Transverse colon (tissue), 4 donors: ENCODE results near the gene FGA. TPM values are rescaled to one million over a fixed set of nuclear protein-coding genes. Genes with fewer than 3 reads are reported as not detected.
"Not testable (repeated sequence)": the region's sequence is repeated elsewhere in the genome, so short reads cannot be mapped to it uniquely, and the experiment has no call there.

Source experiments
- DNase-seq: peaks from one replicate; pipeline ENCODE4 v3.0.0-alpha.2; 2019
- H3K27ac ChIP-seq, 4 donors: fragments of 200-600 bp; sonication (generic); 2 replicates each; pipeline ENCODE4 v1.5.1; 2016 to 2018; ENCODE audit warnings: inconsistent platforms in 4 of 4
- H3K27me3 ChIP-seq: fragments of 200-600 bp; sonication (generic); 2 replicates; pipeline ENCODE4 v1.5.1; 2017; ENCODE audit warnings: inconsistent platforms
- H3K36me3 ChIP-seq, 4 donors: fragments of 200-600 bp; sonication (generic); 2 replicates each; pipeline ENCODE4 v1.5.1; 2017 to 2019; ENCODE audit warnings: inconsistent platforms in 4 of 4
- H3K4me1 ChIP-seq, 4 donors: fragments of 200-600 bp; sonication (generic); 2 replicates each; pipeline ENCODE4 v1.5.1; 2017 to 2020; ENCODE audit warnings: inconsistent platforms in 4 of 4
- H3K4me3 ChIP-seq, 4 donors: fragments of 200-600 bp; sonication (generic); 1 replicate in 1 of 4; 2 replicates in 3 of 4; pipeline versions ENCODE4 v1.5.1 to v1.6.1; 2017 to 2019; ENCODE audit warnings: inconsistent platforms in 4 of 4
- H3K9me3 ChIP-seq, 2 donors: fragments of 200-600 bp; sonication (generic); 2 replicates each; pipeline ENCODE4 v1.5.1; 2017 to 2019; ENCODE audit warnings: inconsistent platforms in 2 of 2
- CTCF ChIP-seq, 5 experiments: fragments of 200-600 bp in 3 of 5; fragments of 450-650 bp in 2 of 5; sonication (generic) in 3 of 5; IDR thresholded peaks; 1 replicate in 2 of 5; 2 replicates in 3 of 5; pipeline ENCODE4 v1.5.1; 2016 to 2017; ENCODE audit warnings: antibody characterized with exemption in 5 of 5, inconsistent platforms in 3 of 5, mild to moderate bottlenecking in 2 of 5, moderate library complexity in 1 of 5
- EP300 ChIP-seq: sonication (generic); formaldehyde crosslinking; IDR thresholded peaks from one replicate; pipeline ENCODE4 v1.6.1; 2017; ENCODE audit warnings: antibody characterized with exemption, low read depth
- POLR2A ChIP-seq: fragments of 450-650 bp; IDR thresholded peaks from one replicate; pipeline ENCODE4 v1.6.1; 2016; ENCODE audit warnings: antibody characterized with exemption, mild to moderate bottlenecking, moderate library complexity
- POLR2AphosphoS5 ChIP-seq, 3 donors: sonication (generic); formaldehyde crosslinking; IDR thresholded peaks; one replicate each; pipeline ENCODE4 v1.6.1; 2016; ENCODE audit warnings: antibody characterized with exemption in 3 of 3
- WGBS, 2 donors: methylation state at CpG; one replicate each; pipeline ENCODE4 v1.1.5; 2018; ENCODE audit warnings: low coverage in 1 of 2; 5-methylcytosine and 5-hydroxymethylcytosine counted together
- in situ Hi-C, 4 donors: fragments of 200-750 bp; cut with MboI; loops; one replicate each; pipeline versions ENCODE4 v1.15.0 to v1.15.1; 2017; ENCODE audit warnings: low sequenced_read_pairs in 3 of 4, low pct_ligation_motif_present in 1 of 4, low pct_unique_long_range_greater_than_20kb in 1 of 4
- intact Hi-C: fragments of 100-400 bp; cut with DNase I; formaldehyde crosslinking; loops from one replicate; pipeline ENCODE4 v1.15.1; 2023; ENCODE audit warnings: low total_unique reads
- total RNA-seq, 4 donors: library from RNA; depleted of rRNA; stranded (reverse); fragments of >200 nt; gene quantifications; one replicate each; pipeline ENCODE4 v1.1.0, GENCODE V29; 2016

FGA gene
- total RNA-seq, 4 donors from 2014 or later, result not detected

DNA sequence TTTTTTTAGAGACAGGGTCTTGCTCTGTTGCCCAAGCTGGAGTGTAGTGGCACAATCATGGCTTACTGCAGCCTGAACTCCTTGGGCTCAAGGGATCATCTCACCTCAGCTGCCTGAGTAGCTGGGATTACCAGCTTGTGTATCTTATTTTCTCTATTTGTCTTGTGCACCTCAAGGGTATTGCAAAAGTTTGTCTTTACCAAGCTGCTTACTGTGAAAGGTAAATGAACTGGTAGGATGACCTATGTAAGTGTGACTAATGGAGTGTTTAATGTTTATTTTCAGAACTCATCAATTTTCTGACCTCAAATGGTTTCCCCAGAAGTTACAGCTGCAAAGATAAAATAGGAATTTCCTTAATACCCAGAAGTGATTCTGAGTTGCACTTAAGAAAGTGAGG, 5.3 kb upstream of the FGA start:
- in situ Hi-C loops (no loop called here), intact Hi-C loops (no loop called here)
- H3K36me3 ChIP-seq, result no peaks in the 10 kb centered on the region
- TF ChIP-seq CTCF (IDR thresholded peaks at IDR 0.05), result no peak
- no peak for TF ChIP-seq POLR2A
- TF ChIP-seq POLR2AphosphoS5 (IDR thresholded peaks at IDR 0.05), result no peak
- TF ChIP-seq EP300, result no peak
- no peaks in the 10 kb centered on the region for H3K27me3 ChIP-seq
- H3K4me1 ChIP-seq, result peaks cover 0 to 5% (median 0%) of the 10 kb centered on the region in 4 donors
- no peak overlapping the region for H3K27ac ChIP-seq
- H3K9me3 ChIP-seq, result no peaks in the 10 kb centered on the region
- DNase-seq, result no peak
- H3K4me3 ChIP-seq, result no peak overlapping the region

DNA sequence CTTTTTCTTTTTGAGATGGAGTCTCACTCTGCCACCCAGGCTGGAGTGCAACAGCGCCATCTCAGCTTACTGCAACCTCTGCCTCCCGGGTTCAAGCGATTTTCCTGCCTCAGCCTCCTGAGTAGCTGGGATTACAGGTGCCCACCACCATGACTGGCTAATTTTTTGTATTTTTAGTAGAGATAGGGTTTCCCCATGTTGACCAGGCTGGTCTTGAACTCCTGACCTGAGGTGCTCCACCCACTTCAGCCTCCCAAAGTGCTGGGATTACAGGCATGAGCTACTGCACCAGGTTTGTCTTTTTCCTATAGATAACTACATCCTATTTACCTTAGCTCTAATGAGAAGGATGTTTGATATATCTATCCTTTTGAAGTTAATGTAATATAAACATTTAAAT, 3.8 kb upstream of the FGA start:
- H3K27ac ChIP-seq, H3K36me3 ChIP-seq, in situ Hi-C loops, H3K9me3 ChIP-seq, H3K27me3 ChIP-seq, H3K4me1 ChIP-seq, H3K4me3 ChIP-seq, intact Hi-C loops, DNase-seq: not testable (repeated sequence)
- 92 to 95% methylated on average over 3 of the region's 3 CpGs for WGBS, 2 donors

DNA sequence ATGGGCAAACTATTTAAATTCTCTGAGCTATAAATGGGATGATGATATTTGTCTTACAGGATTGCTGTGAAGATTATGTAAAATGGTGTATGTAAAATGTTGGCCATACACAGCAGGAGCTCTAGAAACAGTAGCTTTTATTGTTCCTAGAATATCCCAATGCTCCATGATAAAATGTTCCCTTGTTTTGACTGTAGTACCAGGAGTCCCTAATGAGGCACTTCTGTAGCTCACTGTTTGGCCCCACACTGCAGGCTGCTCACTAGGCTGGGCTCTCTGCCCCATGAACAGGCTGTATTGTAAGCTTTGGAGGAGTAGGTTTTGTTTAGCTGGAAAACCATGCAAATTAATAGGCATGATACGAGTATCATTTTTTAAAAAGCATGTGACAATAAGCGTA, 3.3 kb upstream of the FGA start:
- Histone ChIP-seq H3K9me3 (no peaks in the 10 kb centered on the region), H3K36me3 (no peaks in the 10 kb centered on the region), H3K27me3 (no peaks in the 10 kb centered on the region), H3K27ac (no peak overlapping the region), H3K4me3 (no peak overlapping the region), H3K4me1 (peaks cover 0 to 6% (median 0%) of the 10 kb centered on the region in 4 donors)
- 66 to 89% methylated on average over 2 of the region's 2 CpGs for WGBS, 2 donors
- in situ Hi-C loops (no loop called here), intact Hi-C loops (no loop called here)
- TF ChIP-seq POLR2AphosphoS5 (IDR thresholded peaks at IDR 0.05) (no peak), POLR2A (no peak), EP300 (no peak)
- no peak for DNase-seq

GRCh38 chr4:154591890-154592289, 1.3 kb upstream of the FGA start:
- no peak for TF ChIP-seq CTCF (IDR thresholded peaks at IDR 0.05)
- no peak for TF ChIP-seq POLR2AphosphoS5 (IDR thresholded peaks at IDR 0.05)
- no peak for TF ChIP-seq POLR2A
- TF ChIP-seq EP300, result no peak
- in situ Hi-C loops, result no loop called here
- intact Hi-C loops, result no loop called here
- WGBS, 2 donors, result 68 to 71% methylated on average over 2 to 3 of the region's 3 CpGs
- no peak overlapping the region for H3K4me3 ChIP-seq
- H3K27me3 ChIP-seq, result no peaks in the 10 kb centered on the region
- H3K36me3 ChIP-seq, result no peaks in the 10 kb centered on the region
- H3K9me3 ChIP-seq, result no peaks in the 10 kb centered on the region
- no peak overlapping the region for H3K27ac ChIP-seq
- H3K4me1 ChIP-seq, result peaks cover 0 to 6% (median 0%) of the 10 kb centered on the region in 4 donors
- no peak for DNase-seq

DNA sequence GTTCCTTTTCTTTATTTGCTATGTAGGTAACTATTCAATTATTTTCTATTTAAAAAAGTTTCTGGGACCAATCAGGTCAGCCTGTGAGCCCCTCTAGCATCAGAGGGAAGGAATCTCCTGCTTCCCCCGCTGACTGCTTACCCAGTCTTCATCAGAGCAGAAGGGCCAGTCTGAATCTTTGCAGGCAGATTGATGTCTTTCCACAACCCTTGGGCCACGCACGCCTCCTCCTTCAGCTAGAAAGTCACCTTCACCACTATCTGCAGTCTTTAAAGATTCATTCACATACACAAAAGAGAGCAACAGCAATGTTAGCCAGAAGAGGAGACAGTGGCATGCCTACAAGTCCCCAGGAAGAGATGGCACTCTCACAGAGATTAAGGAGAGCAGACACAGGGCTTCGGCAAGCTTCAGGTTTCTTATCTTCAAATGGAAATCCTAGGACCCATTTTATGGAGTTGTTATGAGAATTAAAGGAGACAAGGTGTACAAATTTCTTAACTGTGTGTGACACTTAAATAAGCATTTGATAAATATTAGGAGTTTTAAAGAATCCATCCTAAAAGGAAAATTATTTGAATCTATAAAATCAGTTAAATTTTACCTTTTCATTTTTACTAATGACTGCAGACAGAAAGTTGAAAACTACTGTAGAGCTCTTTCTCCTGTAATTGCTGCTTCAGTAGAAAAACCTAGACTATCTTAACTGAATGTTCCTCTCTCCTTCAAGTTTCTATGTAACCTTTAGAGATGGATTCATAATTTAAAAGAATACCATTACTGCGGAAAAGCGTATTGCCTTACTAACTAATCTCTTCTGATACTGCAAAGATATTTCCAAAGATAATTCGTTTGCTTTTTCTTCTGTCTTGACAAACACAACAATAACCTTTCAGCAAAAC, 995 bp downstream of the FGA start:
- no peak for DNase-seq
- intact Hi-C loops (no loop called here), in situ Hi-C loops (no loop called here)
- no peaks in the 10 kb centered on the region for H3K9me3 ChIP-seq
- H3K4me1 ChIP-seq, result peaks cover 0 to 6% (median 0%) of the 10 kb centered on the region in 4 donors
- 77 to 85% methylated on average over 5 to 7 of the region's 7 CpGs for WGBS, 2 donors
- TF ChIP-seq EP300 (no peak), CTCF (IDR thresholded peaks at IDR 0.05) (no peak), POLR2AphosphoS5 (IDR thresholded peaks at IDR 0.05) (no peak), POLR2A (no peak)
- H3K27ac ChIP-seq, result no peak overlapping the region
- H3K4me3 ChIP-seq, result no peak overlapping the region
- H3K27me3 ChIP-seq, result no peaks in the 10 kb centered on the region
- H3K36me3 ChIP-seq, result no peaks in the 10 kb centered on the region
